HG03196 (cell line): ENCODE results near the gene HOXA3.

Source experiments
- ATAC-seq: cut with Tn5 transposase; IDR thresholded peaks from one replicate; pipeline ENCODE4 v1.9.1; 2021; ENCODE audit not compliant: unreplicated experiment

Gene HOXA3

GRCh38 chr7:27095050-27095896 lies 57.1 kb downstream of the HOXA3 start:
- no peak for ATAC-seq

GRCh38 chr7:27094304-27095049 lies 57.9 kb downstream of the HOXA3 start:
- no peak for ATAC-seq

GRCh38 chr7:27093184-27093895 lies 59.0 kb downstream of the HOXA3 start:
- ATAC-seq, result no peak

GRCh38 chr7:27092819-27093110 lies 59.6 kb downstream of the HOXA3 start:
- no peak for ATAC-seq

GRCh38 chr7:27091941-27092818 lies 60.2 kb downstream of the HOXA3 start:
- ATAC-seq, result no peak

- no peak for ATAC-seq
Observed at GRCh38 chr7:27091105-27091504, 61.3 kb downstream of the HOXA3 start.

- no peak for ATAC-seq
Observed at GRCh38 chr7:27088002-27088922, 64.1 kb downstream of the HOXA3 start.

GRCh38 chr7:27083646-27084045 lies 68.7 kb downstream of the HOXA3 start:
- no peak for ATAC-seq

- ATAC-seq, result no peak
Observed at GRCh38 chr7:27082171-27082570, 70.2 kb downstream of the HOXA3 start.

GRCh38 chr7:27080844-27081436 lies 71.4 kb downstream of the HOXA3 start:
- ATAC-seq, result no peak

GRCh38 chr7:27079234-27079975 lies 73.0 kb downstream of the HOXA3 start:
- no peak for ATAC-seq

GRCh38 chr7:27078616-27079233 lies 73.7 kb downstream of the HOXA3 start:
- no peak for ATAC-seq

GRCh38 chr7:27073076-27073475 lies 79.3 kb downstream of the HOXA3 start:
- ATAC-seq, result no peak

GRCh38 chr7:27071622-27072390 lies 80.6 kb downstream of the HOXA3 start:
- no peak for ATAC-seq

GRCh38 chr7:27068259-27068658 lies 84.1 kb downstream of the HOXA3 start:
- no peak for ATAC-seq

- ATAC-seq, result no peak
Observed at GRCh38 chr7:27066148-27066547, 86.2 kb downstream of the HOXA3 start.

GRCh38 chr7:27065709-27066108 lies 86.7 kb downstream of the HOXA3 start:
- no peak for ATAC-seq

- no peak for ATAC-seq
Observed at GRCh38 chr7:27064661-27065060, 87.7 kb downstream of the HOXA3 start.
